Breast epithelium (tissue), 3 donors: Measurements from ENCODE around the gene BRINP1.

ENCODE experiments used
- POLR2A ChIP-seq: fragments of 450-650 bp; IDR thresholded peaks from one replicate; pipeline ENCODE4 v1.6.1; 2016; ENCODE audit warnings: antibody characterized with exemption, mild to moderate bottlenecking, moderate library complexity
- POLR2AphosphoS5 ChIP-seq, 3 donors: sonication (generic); formaldehyde crosslinking; IDR thresholded peaks; one replicate each; pipeline ENCODE4 v1.6.1; 2017; ENCODE audit warnings: antibody characterized with exemption in 3 of 3
- TF ChIP-seq, protein P1 (sequence below), 3 donors: fragments of 450-650 bp; IDR thresholded peaks; one replicate each; pipeline ENCODE4 v1.5.1; 2016 to 2017; ENCODE audit warnings: antibody characterized with exemption in 3 of 3, mild to moderate bottlenecking in 3 of 3, moderate library complexity in 3 of 3

DNA sequence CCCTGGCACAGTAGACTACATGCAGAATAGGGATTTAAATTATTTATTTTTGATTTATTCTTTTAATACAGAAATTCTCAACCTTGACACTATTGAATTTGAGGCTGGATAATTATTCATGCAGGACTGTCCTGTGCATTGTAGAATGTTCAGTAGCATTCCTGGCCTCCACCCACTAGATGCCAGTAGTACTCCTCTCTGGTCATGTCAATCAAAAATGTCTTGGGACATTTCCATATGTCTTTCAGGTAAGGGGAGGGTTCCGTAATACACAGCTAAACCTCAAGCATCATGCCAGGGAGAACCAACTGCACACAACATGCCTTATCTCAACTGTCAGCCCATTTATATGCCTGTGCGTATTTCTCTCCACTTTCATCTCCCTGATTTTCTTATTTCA, 231.8 kb downstream of the BRINP1 start:
- TF ChIP-seq POLR2A (no peak), POLR2AphosphoS5 (IDR thresholded peaks at IDR 0.05) (no peak)
- TF ChIP-seq, protein P1, sequence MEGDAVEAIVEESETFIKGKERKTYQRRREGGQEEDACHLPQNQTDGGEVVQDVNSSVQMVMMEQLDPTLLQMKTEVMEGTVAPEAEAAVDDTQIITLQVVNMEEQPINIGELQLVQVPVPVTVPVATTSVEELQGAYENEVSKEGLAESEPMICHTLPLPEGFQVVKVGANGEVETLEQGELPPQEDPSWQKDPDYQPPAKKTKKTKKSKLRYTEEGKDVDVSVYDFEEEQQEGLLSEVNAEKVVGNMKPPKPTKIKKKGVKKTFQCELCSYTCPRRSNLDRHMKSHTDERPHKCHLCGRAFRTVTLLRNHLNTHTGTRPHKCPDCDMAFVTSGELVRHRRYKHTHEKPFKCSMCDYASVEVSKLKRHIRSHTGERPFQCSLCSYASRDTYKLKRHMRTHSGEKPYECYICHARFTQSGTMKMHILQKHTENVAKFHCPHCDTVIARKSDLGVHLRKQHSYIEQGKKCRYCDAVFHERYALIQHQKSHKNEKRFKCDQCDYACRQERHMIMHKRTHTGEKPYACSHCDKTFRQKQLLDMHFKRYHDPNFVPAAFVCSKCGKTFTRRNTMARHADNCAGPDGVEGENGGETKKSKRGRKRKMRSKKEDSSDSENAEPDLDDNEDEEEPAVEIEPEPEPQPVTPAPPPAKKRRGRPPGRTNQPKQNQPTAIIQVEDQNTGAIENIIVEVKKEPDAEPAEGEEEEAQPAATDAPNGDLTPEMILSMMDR (IDR thresholded peaks at IDR 0.05): no peak
